ENCODE results near the gene PRKG1. TPM values are rescaled to one million over a fixed set of nuclear protein-coding genes. Genes with fewer than 3 reads are reported as not detected.
"Not testable (repeated sequence)": the region's sequence is repeated elsewhere in the genome, so short reads cannot be mapped to it uniquely, and the experiment has no call there.

The PRKG1 gene
- total RNA-seq, 2 experiments from 2014 or later, result not detected

DNA sequence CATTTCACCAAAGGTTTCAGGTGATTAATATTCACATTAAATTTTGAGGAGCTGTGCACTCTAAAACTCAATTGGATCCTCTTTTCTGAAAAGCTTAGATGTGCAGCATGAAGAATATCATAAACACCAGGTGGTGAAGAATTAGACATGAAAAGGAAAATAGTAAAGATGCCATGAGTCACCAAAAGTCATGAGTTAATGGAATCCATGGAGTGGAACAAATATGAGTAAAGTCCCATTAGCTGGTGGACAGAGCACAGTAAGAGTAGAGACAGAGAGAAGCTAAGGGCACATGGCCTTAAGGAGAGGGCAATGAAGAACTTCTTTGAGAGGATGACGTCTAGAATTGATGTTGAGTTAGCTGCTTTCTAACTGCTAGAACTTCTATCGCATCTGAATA, 353.5 kb downstream of the PRKG1 start:
- Mint-ChIP-seq H3K27ac (no peak overlapping the region), H3K27me3 (peaks cover 2% of the 10 kb centered on the region), H3K4me1 (no peaks in the 10 kb centered on the region), H3K36me3 (ENCODE audit: low read depth) (no peaks in the 10 kb centered on the region), H3K4me3 (no peak overlapping the region), H3K9me3 (no peaks in the 10 kb centered on the region)
- POLR2A ChIA-PET, result no interaction called here
- CTCF ChIA-PET, result no interaction called here
- no peak for DNase-seq

GRCh38 chr10:51430506-51430905, 356.2 kb downstream of the PRKG1 start:
- no peak for DNase-seq
- H3K36me3 Mint-ChIP-seq (ENCODE audit: low read depth), result no peaks in the 10 kb centered on the region
- CTCF ChIA-PET, result no interaction called here

GRCh38 chr10:51433949-51434475, 359.7 kb downstream of the PRKG1 start:
- Mint-ChIP-seq H3K9me3 (no peaks in the 10 kb centered on the region), H3K27ac (no peak overlapping the region)
- CTCF ChIA-PET, result no interaction called here

More at GRCh38 chr10:51430506-51430905, 356.2 kb downstream of the PRKG1 start:
- Mint-ChIP-seq H3K4me3 (no peak overlapping the region), H3K27me3 (no peaks in the 10 kb centered on the region), H3K27ac (no peak overlapping the region), H3K4me1 (no peaks in the 10 kb centered on the region), H3K9me3 (no peaks in the 10 kb centered on the region)
- POLR2A ChIA-PET, result no interaction called here

DNA sequence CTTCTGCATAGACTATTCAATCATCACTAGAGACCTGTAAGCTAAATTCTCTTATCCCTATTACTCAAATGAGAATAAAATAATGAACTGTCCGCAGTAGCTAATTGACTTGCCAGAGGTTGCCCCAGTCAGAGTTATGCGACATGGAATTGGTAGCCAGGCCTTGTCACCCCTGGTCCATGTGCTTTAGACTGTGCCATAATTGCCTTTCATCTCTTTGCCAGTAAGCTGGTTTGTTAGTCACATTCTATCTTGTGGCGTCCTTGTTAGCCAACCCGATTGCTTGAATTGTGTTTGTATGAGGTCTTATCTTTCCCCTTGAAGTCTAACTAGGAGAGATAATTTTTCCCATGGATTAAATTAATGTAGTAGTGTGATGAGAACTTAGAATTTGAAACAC, 362.5 kb downstream of the PRKG1 start:
- no peak overlapping the region for H3K27ac Mint-ChIP-seq
- no peaks in the 10 kb centered on the region for H3K9me3 Mint-ChIP-seq
- H3K4me1 Mint-ChIP-seq, result no peaks in the 10 kb centered on the region
- no peak for DNase-seq
- H3K27me3 Mint-ChIP-seq, result peaks cover 2% of the 10 kb centered on the region
- CTCF ChIA-PET, result no interaction called here
- no peaks in the 10 kb centered on the region for H3K36me3 Mint-ChIP-seq (ENCODE audit: low read depth)
- POLR2A ChIA-PET, result no interaction called here
- no peak overlapping the region for H3K4me3 Mint-ChIP-seq

More at GRCh38 chr10:51433949-51434475, 359.7 kb downstream of the PRKG1 start:
- no peaks in the 10 kb centered on the region for H3K4me1 Mint-ChIP-seq
- H3K4me3 Mint-ChIP-seq, result no peak overlapping the region
- DNase-seq, result no peak
- no peaks in the 10 kb centered on the region for H3K36me3 Mint-ChIP-seq (ENCODE audit: low read depth)
- POLR2A ChIA-PET, result no interaction called here
- no peaks in the 10 kb centered on the region for H3K27me3 Mint-ChIP-seq

GRCh38 chr10:51439645-51440044, 365.4 kb downstream of the PRKG1 start:
- no peaks in the 10 kb centered on the region for H3K4me1 Mint-ChIP-seq
- H3K9me3 Mint-ChIP-seq, result no peaks in the 10 kb centered on the region
- CTCF ChIA-PET, result no interaction called here
- no peaks in the 10 kb centered on the region for H3K36me3 Mint-ChIP-seq (ENCODE audit: low read depth)
- no peak for DNase-seq
- no peak overlapping the region for H3K4me3 Mint-ChIP-seq
- no peak overlapping the region for H3K27ac Mint-ChIP-seq
- POLR2A ChIA-PET, result no interaction called here
- peaks cover 2% of the 10 kb centered on the region for H3K27me3 Mint-ChIP-seq

DNA sequence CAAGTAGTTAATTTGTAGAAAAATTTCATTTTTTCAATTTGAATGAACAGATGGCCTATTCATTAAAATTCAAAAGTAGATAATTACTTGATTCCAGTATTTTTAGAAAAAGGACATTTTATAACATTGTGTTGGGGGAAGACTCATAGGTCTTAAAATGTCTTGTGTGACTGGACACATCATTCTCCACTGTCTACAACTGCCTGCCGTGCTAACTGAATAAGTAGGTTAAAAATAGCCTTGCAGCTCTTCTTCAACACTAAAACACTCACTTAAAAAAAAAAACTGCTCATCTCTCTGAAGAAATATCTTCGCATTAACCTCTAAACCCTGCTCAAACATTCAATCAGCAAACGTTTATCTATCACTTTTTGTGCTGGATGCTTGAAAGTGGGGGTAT, 371.3 kb downstream of the PRKG1 start:
- CTCF ChIA-PET, result no interaction called here
- Mint-ChIP-seq H3K27ac (no peak overlapping the region), H3K9me3 (no peaks in the 10 kb centered on the region), H3K4me1 (no peaks in the 10 kb centered on the region), H3K36me3 (ENCODE audit: low read depth) (no peaks in the 10 kb centered on the region), H3K4me3 (no peak overlapping the region), H3K27me3 (peaks cover 2% of the 10 kb centered on the region)
- POLR2A ChIA-PET, result no interaction called here
- no peak for DNase-seq

DNA sequence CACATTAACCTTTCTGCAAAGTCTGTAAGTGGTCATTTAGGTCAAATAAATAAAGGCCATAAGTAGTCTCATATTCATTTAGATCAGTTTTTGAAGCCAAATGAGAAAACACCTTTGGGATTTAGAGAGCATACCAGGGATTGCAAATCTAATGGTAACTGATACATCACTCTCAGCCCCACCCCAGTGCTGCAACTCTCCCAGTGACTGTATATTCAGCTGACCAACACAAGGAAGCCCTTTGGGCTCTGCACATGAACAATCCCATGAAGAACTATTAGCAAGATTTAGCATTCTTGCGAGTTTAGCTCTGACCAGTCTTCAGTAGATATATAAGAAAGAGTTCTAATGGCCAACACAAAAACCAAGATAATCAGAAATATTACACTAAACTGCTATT, 372.8 kb downstream of the PRKG1 start:
- Mint-ChIP-seq H3K9me3 (no peaks in the 10 kb centered on the region), H3K27me3 (peaks cover 1% of the 10 kb centered on the region), H3K27ac (no peak overlapping the region), H3K4me1 (no peaks in the 10 kb centered on the region), H3K4me3 (no peak overlapping the region), H3K36me3 (ENCODE audit: low read depth) (no peaks in the 10 kb centered on the region)
- no peak for DNase-seq
- POLR2A ChIA-PET, result no interaction called here
- CTCF ChIA-PET, result no interaction called here

DNA sequence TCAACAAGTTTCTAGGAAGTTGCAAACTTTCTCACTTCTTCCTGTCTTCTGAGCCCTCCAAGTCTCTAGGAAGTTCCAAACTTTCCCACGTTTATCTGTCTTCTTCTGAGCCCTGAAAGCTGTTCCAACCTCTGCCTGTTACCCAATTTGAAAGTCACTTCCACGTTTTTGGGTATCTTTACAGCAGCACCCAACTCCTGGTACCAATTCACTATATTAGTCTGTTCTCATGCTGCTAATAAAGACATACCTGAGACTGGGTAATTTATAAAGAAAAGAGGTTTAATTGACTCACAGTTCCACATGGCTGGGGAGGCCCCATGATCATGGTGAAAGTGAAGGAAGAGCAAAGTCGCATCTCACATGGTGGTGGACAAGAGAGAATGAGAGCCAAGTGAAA, 381.5 kb downstream of the PRKG1 start:
- peaks cover 12% of the 10 kb centered on the region for H3K9me3 Mint-ChIP-seq
- POLR2A ChIA-PET; H3K4me1 Mint-ChIP-seq; DNase-seq; H3K27ac Mint-ChIP-seq; H3K27me3 Mint-ChIP-seq; H3K36me3 Mint-ChIP-seq (ENCODE audit: low read depth); H3K4me3 Mint-ChIP-seq: not testable (repeated sequence)
- CTCF ChIA-PET, result interaction anchor here (0.6 kb wide), 1 partner anchor 304 kb away, joined by 3 read pairs; no protein-coding TSS in a partner anchor

DNA sequence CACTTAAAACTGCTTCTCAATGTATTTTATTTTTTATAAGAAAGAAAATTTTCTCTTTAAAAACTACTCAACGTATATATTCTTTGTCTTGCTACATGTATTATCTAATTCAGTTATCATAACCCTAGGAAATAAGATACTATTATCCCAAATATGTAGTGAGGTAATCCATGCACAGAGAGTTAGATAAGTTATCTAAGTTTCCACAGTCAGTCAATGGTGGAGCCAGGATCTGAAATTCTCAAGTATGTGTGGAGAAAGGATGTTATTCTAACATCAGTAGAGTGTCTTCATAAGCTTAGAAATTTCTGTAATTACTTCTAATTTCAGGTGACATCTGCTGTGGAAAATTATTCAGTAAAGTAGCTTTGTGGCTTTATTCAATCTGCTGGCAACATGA, 385.2 kb downstream of the PRKG1 start:
- ChIA-PET CTCF (no interaction called here), POLR2A (no interaction called here)
- peaks cover 12% of the 10 kb centered on the region for H3K9me3 Mint-ChIP-seq
- no peaks in the 10 kb centered on the region for H3K36me3 Mint-ChIP-seq (ENCODE audit: low read depth)
- no peaks in the 10 kb centered on the region for H3K27me3 Mint-ChIP-seq
- no peaks in the 10 kb centered on the region for H3K4me1 Mint-ChIP-seq
- no peak for DNase-seq
- no peak overlapping the region for H3K4me3 Mint-ChIP-seq
- no peak overlapping the region for H3K27ac Mint-ChIP-seq

DNA sequence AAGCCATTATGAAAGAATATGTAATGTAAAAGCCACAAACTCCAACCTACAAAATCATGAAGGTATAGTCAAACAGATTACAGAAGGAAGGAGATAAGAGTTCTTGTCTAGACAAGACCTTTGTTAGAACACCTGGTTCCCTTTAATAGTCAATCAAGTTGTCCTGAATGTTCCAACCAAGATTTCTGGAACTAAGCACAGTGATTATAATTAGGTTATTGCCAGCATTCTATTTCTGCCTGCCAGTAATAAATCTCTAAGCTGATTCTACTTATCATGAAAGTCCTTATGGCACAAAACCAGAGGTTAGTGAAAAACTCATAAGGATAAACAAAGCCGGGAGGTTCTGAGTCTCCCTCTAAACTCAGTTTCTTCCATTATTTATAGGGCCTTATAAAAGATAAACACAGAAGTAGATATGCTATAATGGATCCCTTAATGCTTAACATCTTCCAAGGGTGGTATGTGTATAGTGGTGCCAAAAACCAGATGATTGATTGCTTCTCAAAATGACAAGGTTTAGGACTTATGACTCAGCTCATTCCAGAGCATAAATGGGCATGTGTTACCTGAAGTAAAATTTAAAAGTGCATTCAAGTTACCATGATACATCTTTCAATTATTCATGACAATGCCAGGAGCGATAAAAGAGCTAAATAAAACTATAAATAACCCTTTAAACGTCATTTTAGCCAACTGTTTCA, 387.9 kb downstream of the PRKG1 start:
- H3K36me3 Mint-ChIP-seq (ENCODE audit: low read depth), result no peaks in the 10 kb centered on the region
- CTCF ChIA-PET, result no interaction called here

DNA sequence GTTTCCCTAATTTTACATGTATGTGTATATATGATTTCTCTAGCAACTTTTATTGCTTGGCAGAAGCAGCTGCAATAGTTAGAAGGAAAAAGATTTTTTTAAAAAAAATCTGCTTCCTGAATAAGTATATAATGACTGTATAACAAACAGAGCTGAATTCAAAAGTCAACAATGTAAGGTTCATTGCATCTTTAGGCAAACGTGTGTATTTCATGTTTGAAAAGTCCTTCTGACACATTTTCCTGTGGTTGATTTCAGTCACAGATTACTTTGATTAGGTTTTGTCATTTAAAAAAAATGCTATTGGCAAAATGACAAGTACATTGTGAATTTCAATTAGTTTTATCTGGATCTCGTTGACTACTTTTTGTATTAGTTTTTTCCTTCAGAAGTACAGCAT, 394.1 kb downstream of the PRKG1 start:
- POLR2A ChIA-PET, result no interaction called here
- Mint-ChIP-seq H3K4me1 (no peaks in the 10 kb centered on the region), H3K27ac (no peak overlapping the region), H3K27me3 (no peaks in the 10 kb centered on the region), H3K9me3 (no peaks in the 10 kb centered on the region), H3K4me3 (no peak overlapping the region), H3K36me3 (ENCODE audit: low read depth) (no peaks in the 10 kb centered on the region)
- CTCF ChIA-PET, result no interaction called here
- no peak for DNase-seq

More for the DNA sequence above, 387.9 kb downstream of the PRKG1 start:
- Mint-ChIP-seq H3K4me3 (no peak overlapping the region), H3K9me3 (no peaks in the 10 kb centered on the region), H3K4me1 (no peaks in the 10 kb centered on the region), H3K27me3 (no peaks in the 10 kb centered on the region), H3K27ac (no peak overlapping the region)
- POLR2A ChIA-PET, result no interaction called here
- DNase-seq, result no peak

DNA sequence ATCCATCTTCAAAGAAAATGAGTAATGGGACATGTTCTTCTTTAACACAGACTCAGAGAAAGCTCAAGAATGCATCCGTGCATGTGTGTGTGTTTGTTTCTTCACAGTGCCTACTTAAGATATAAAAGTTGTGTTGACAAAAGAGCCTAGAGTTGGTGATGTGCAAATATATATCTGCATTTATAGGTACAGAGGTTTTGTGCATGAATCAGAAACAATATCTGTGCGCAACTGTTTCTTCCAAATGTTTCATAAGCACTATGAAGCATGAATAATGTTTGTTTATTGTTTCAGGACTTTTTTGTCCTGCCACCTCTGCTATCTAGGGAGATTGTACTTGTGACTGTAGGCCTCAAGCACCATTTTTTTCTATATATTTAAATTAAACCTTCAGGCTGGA, 395.4 kb downstream of the PRKG1 start:
- Mint-ChIP-seq H3K27me3 (no peaks in the 10 kb centered on the region), H3K4me3 (no peak overlapping the region), H3K4me1 (no peaks in the 10 kb centered on the region), H3K36me3 (ENCODE audit: low read depth) (no peaks in the 10 kb centered on the region), H3K27ac (no peak overlapping the region), H3K9me3 (no peaks in the 10 kb centered on the region)
- POLR2A ChIA-PET, result no interaction called here
- no peak for DNase-seq
- CTCF ChIA-PET, result no interaction called here

GRCh38 chr10:51471271-51471670, 397.0 kb downstream of the PRKG1 start:
- Mint-ChIP-seq H3K27ac (no peak overlapping the region), H3K4me3 (no peak overlapping the region), H3K36me3 (ENCODE audit: low read depth) (no peaks in the 10 kb centered on the region), H3K4me1 (no peaks in the 10 kb centered on the region), H3K27me3 (no peaks in the 10 kb centered on the region), H3K9me3 (no peaks in the 10 kb centered on the region)
- POLR2A ChIA-PET, result no interaction called here
- CTCF ChIA-PET, result no interaction called here
- DNase-seq, result no peak

- Mint-ChIP-seq H3K27me3 (no peaks in the 10 kb centered on the region), H3K27ac (no peak overlapping the region), H3K36me3 (ENCODE audit: low read depth) (no peaks in the 10 kb centered on the region), H3K4me1 (no peaks in the 10 kb centered on the region), H3K4me3 (no peak overlapping the region), H3K9me3 (no peaks in the 10 kb centered on the region)
- CTCF ChIA-PET, result no interaction called here
- no peak for DNase-seq
- POLR2A ChIA-PET, result no interaction called here
Observed at GRCh38 chr10:51472154-51472553, 397.9 kb downstream of the PRKG1 start.

Data from activated CD4-positive, alpha-beta T cell treated with anti-CD3 and anti-CD28 coated beads, Interleukin-2, amount 10 ng/mL, durations not matched to agents 7 days and 5 days (primary cell).